ENCODE data around the gene NCMAP.

NCMAP gene

GRCh38 chr1:24636661-24637357 is 80.9 kb downstream of the NCMAP start:
- DNase-seq: no peak

- no peak for DNase-seq
These were observed 83.2 kb downstream of the NCMAP start for GRCh38 chr1:24639094-24639493.

GRCh38 chr1:24639881-24640280 is 84.0 kb downstream of the NCMAP start:
- no peak for DNase-seq

GRCh38 chr1:24640288-24640687 is 84.4 kb downstream of the NCMAP start:
- DNase-seq: no peak

GRCh38 chr1:24641646-24642151 is 85.8 kb downstream of the NCMAP start:
- no peak for DNase-seq

- DNase-seq: peak; percentile 98
These were observed 86.8 kb downstream of the NCMAP start, which contains the start of gene SRRM1 for GRCh38 chr1:24642481-24643362. SRRM1 (plus strand) TSS chr1:24643302; CDS start chr1:24643327, 25 bp downstream.

GRCh38 chr1:24643363-24644099 is 87.6 kb downstream of the NCMAP start:
- DNase-seq: no peak

- DNase-seq: no peak
These were observed 88.2 kb downstream of the NCMAP start for GRCh38 chr1:24644100-24644384.

GRCh38 chr1:24648919-24649318 is 93.0 kb downstream of the NCMAP start:
- DNase-seq: no peak

- DNase-seq: no peak
These were observed 96.5 kb downstream of the NCMAP start for GRCh38 chr1:24652382-24652781.

- no peak for DNase-seq
These were observed 98.1 kb downstream of the NCMAP start for GRCh38 chr1:24654010-24654409.

GRCh38 chr1:24656046-24656445 is 100.2 kb downstream of the NCMAP start:
- DNase-seq: no peak

GRCh38 chr1:24657781-24658180 is 101.9 kb downstream of the NCMAP start:
- DNase-seq: no peak

All from GOT3 (cell line).